Stimulated activated CD8-positive, alpha-beta memory T cell treated with anti-CD3 and anti-CD28 coated beads, Interleukin-12 subunit alpha, Interleukin-12 subunit beta, amount 100 ng/mL, for 1 hour (primary cell): ENCODE results near the gene CTSA.

ENCODE experiments used
- DNase-seq: peaks from one replicate; pipeline ENCODE4 v3.0.0-alpha.2; 2020; ENCODE audit warnings: low read depth

The CTSA gene

GRCh38 chr20:45940469-45940868 is 49.3 kb downstream of the CTSA start:
- DNase-seq, result no peak

GRCh38 chr20:45943613-45944012 is 52.5 kb downstream of the CTSA start:
- DNase-seq, result no peak

GRCh38 chr20:45944151-45944964 is 53.2 kb downstream of the CTSA start:
- DNase-seq, result no peak

GRCh38 chr20:45944965-45945677 is 54.0 kb downstream of the CTSA start:
- no peak for DNase-seq

- no peak for DNase-seq
These were observed 54.6 kb downstream of the CTSA start for GRCh38 chr20:45945678-45946148.

GRCh38 chr20:45946149-45946970 is 55.2 kb downstream of the CTSA start:
- DNase-seq, result peak; percentile 38

GRCh38 chr20:45947110-45947866 is 56.2 kb downstream of the CTSA start:
- no peak for DNase-seq

- DNase-seq, result no peak
These were observed 57.2 kb downstream of the CTSA start for GRCh38 chr20:45948261-45948733.
